Loucy (cell line): Measurements from ENCODE around the gene TEX101.
"Not testable (repeated sequence)": the region's sequence is repeated elsewhere in the genome, so short reads cannot be mapped to it uniquely, and the experiment has no call there.

Experiments used
- H2AFZ ChIP-seq: fragments of 200-600 bp; sonication (generic); 2 replicates; pipeline ENCODE4 v1.6.0; 2016; ENCODE audit warnings: antibody characterized with exemption, mild to moderate bottlenecking, low read length, moderate library complexity
- H3F3A ChIP-seq: fragments of 200-600 bp; 2 replicates; pipeline ENCODE4 v1.6.0; 2016; ENCODE audit warnings: antibody characterized with exemption, low read depth, mild to moderate bottlenecking
- H3K27me3 ChIP-seq: fragments of 200-600 bp; sonication (generic); 2 replicates; pipeline ENCODE4 v1.6.1; 2014; ENCODE audit warnings: low read length, mild to moderate bottlenecking; ENCODE audit not compliant: insufficient read depth, poor library complexity, severe bottlenecking
- H3K36me3 ChIP-seq: fragments of 200-600 bp; sonication (generic); 2 replicates; pipeline ENCODE4 v1.6.1; 2016; ENCODE audit warnings: low read length; ENCODE audit not compliant: insufficient read depth
- H3K4me1 ChIP-seq: fragments of 200-600 bp; sonication (generic); 2 replicates; pipeline ENCODE4 v1.5.1; 2014; ENCODE audit warnings: low read length, mild to moderate bottlenecking; ENCODE audit not compliant: insufficient read depth, poor library complexity, severe bottlenecking
- H3K4me2 ChIP-seq: fragments of 200-600 bp; sonication (generic); 2 replicates; pipeline ENCODE4 v1.6.0; 2014; ENCODE audit warnings: antibody characterized with exemption, low read length, low read depth, mild to moderate bottlenecking; ENCODE audit not compliant: poor library complexity, severe bottlenecking
- H3K4me3 ChIP-seq: fragments of 200-600 bp; sonication (generic); 2 replicates; pipeline ENCODE4 v1.5.1; 2014; ENCODE audit warnings: low read length, mild to moderate bottlenecking, mixed read lengths; ENCODE audit not compliant: poor library complexity, severe bottlenecking
- H3K79me2 ChIP-seq: fragments of 200-600 bp; sonication (generic); 2 replicates; pipeline ENCODE4 v1.6.1; 2014; ENCODE audit warnings: low read length; ENCODE audit not compliant: insufficient read depth
- H3K9ac ChIP-seq: fragments of 200-600 bp; sonication (generic); 2 replicates; pipeline ENCODE4 v1.6.0; 2014; ENCODE audit warnings: mild to moderate bottlenecking, low read depth, low read length, moderate library complexity; ENCODE audit not compliant: poor library complexity, severe bottlenecking
- H3K9me2 ChIP-seq: fragments of 200-600 bp; sonication (generic); replicated peaks from 2 replicates; pipeline ENCODE4 v1.6.1; 2016; ENCODE audit warnings: low read depth, low read length, mixed read lengths
- H3K9me3 ChIP-seq: fragments of 200-600 bp; sonication (generic); 2 replicates; pipeline ENCODE4 v1.6.1; 2014; ENCODE audit warnings: mild to moderate bottlenecking, antibody characterized with exemption, low read length, low read depth; ENCODE audit not compliant: insufficient read depth
- H4K20me1 ChIP-seq: fragments of 200-600 bp; sonication (generic); 2 replicates; pipeline ENCODE4 v1.6.0; 2014; ENCODE audit warnings: antibody characterized with exemption, low read length, mild to moderate bottlenecking; ENCODE audit not compliant: insufficient read depth, poor library complexity, severe bottlenecking
- CTCF ChIP-seq: fragments of 200-600 bp; sonication (generic); conservative IDR thresholded peaks from 2 replicates; pipeline ENCODE4 v1.5.1; 2014; ENCODE audit warnings: mild to moderate bottlenecking, antibody characterized with exemption, low read length
- EZH2phosphoT487 ChIP-seq: fragments of 200-600 bp; IDR thresholded peaks from 2 replicates; pipeline ENCODE4 v1.6.1; 2018; ENCODE audit warnings: antibody characterized with exemption, mild to moderate bottlenecking, moderate library complexity, borderline replicate concordance

The TEX101 gene

GRCh38 chr19:43439709-43440063 is 25.0 kb downstream of the TEX101 start:
- Histone ChIP-seq H4K20me1 (no peaks in the 10 kb centered on the region), H3F3A (no peaks in the 10 kb centered on the region), H3K36me3 (no peaks in the 10 kb centered on the region), H2AFZ (no peak overlapping the region), H3K4me2 (no peak overlapping the region), H3K4me1 (peaks cover 11% of the 10 kb centered on the region), H3K9ac (no peak overlapping the region), H3K79me2 (no peaks in the 10 kb centered on the region), H3K27me3 (no peaks in the 10 kb centered on the region), H3K4me3 (no peak overlapping the region), H3K9me2 (no peaks in the 10 kb centered on the region), H3K9me3 (no peaks in the 10 kb centered on the region)
- no peak for TF ChIP-seq EZH2phosphoT487
- no peak for TF ChIP-seq CTCF

- Histone ChIP-seq H3K9me2 (no peaks in the 10 kb centered on the region), H4K20me1 (no peaks in the 10 kb centered on the region), H3K36me3 (no peaks in the 10 kb centered on the region), H3K79me2 (no peaks in the 10 kb centered on the region), H3F3A (no peaks in the 10 kb centered on the region), H3K4me3 (no peak overlapping the region), H3K4me2 (no peak overlapping the region), H3K4me1 (peaks cover 11% of the 10 kb centered on the region), H3K9me3 (no peaks in the 10 kb centered on the region), H2AFZ (0 out of 2 replicates have a peak overlapping the region, but pooled peaks have one; percentile 45), H3K9ac (no peak overlapping the region), H3K27me3 (no peaks in the 10 kb centered on the region)
- TF ChIP-seq EZH2phosphoT487 (no peak), CTCF (no peak)
Measured at GRCh38 chr19:43441716-43442115, 27.0 kb downstream of the TEX101 start.

GRCh38 chr19:43444091-43444490 is 29.4 kb downstream of the TEX101 start:
- H3K4me3 ChIP-seq, H3K27me3 ChIP-seq, H3K9me3 ChIP-seq, H2AFZ ChIP-seq, H3K4me1 ChIP-seq, H3K9me2 ChIP-seq, H3K4me2 ChIP-seq, H3K36me3 ChIP-seq, H4K20me1 ChIP-seq, H3F3A ChIP-seq, H3K79me2 ChIP-seq, H3K9ac ChIP-seq: not testable (repeated sequence)

- Histone ChIP-seq H3K79me2 (no peaks in the 10 kb centered on the region), H3K36me3 (no peaks in the 10 kb centered on the region), H3K9me3 (no peaks in the 10 kb centered on the region), H3K27me3 (no peaks in the 10 kb centered on the region), H3K9ac (no peak overlapping the region), H3K4me2 (no peak overlapping the region), H3K4me3 (no peak overlapping the region), H2AFZ (no peak overlapping the region; the same call in 1 of the 2 replicates), H3F3A (no peaks in the 10 kb centered on the region), H4K20me1 (no peaks in the 10 kb centered on the region), H3K4me1 (no peaks in the 10 kb centered on the region), H3K9me2 (no peaks in the 10 kb centered on the region)
- TF ChIP-seq CTCF, result no peak
- no peak for TF ChIP-seq EZH2phosphoT487
Measured at GRCh38 chr19:43444531-43445287, 30.0 kb downstream of the TEX101 start.
